Keratinocyte (primary cell): ENCODE data around the gene RERE. TPM values are rescaled to one million over a fixed set of nuclear protein-coding genes. Genes with fewer than 3 reads are reported as not detected.

ENCODE experiments used
- DNase-seq: peaks from one replicate; pipeline ENCODE4 v3.0.0-alpha.2; 2011; ENCODE audit warnings: low read depth, missing footprints, low spot score
- FAIRE-seq: peaks from 2 replicates; lab custom pipeline; 2011; peaks lifted over from hg19 to GRCh38; lab: Jason Lieb, UNC
- H2AFZ ChIP-seq: 2 replicates; pipeline ENCODE4 v1.6.0; 2012; ENCODE audit warnings: low read length, control low read depth, inconsistent platforms; ENCODE audit not compliant: control insufficient read depth
- H3K27ac ChIP-seq: 2 replicates; pipeline ENCODE4 v1.5.1; 2011; ENCODE audit warnings: low read length; ENCODE audit not compliant: control insufficient read depth, insufficient read depth
- H3K27me3 ChIP-seq: 3 replicates; pipeline ENCODE4 v1.6.0; 2011; ENCODE audit warnings: low read length; ENCODE audit not compliant: control insufficient read depth, insufficient read depth; ENCODE audit errors: extremely low read depth
- H3K36me3 ChIP-seq, 2 experiments: 2 replicates in 1 of 2; 3 replicates in 1 of 2; pipeline ENCODE4 v1.5.1; 2011; ENCODE audit warnings: low read length in 2 of 2, mild to moderate bottlenecking in 1 of 2; ENCODE audit not compliant: control insufficient read depth in 2 of 2, insufficient read depth in 2 of 2; ENCODE audit errors: extremely low read depth in 1 of 2
- H3K4me1 ChIP-seq: 3 replicates; pipeline ENCODE4 v1.5.1; 2011; ENCODE audit warnings: low read length; ENCODE audit not compliant: control insufficient read depth, insufficient read depth; ENCODE audit errors: extremely low read depth
- H3K4me2 ChIP-seq: 3 replicates; pipeline ENCODE4 v1.6.0; 2011; ENCODE audit warnings: low read depth, low read length; ENCODE audit not compliant: control insufficient read depth, insufficient read depth; ENCODE audit errors: extremely low read depth
- H3K4me3 ChIP-seq, 3 experiments: fragments of 200-600 bp in 1 of 3; sonication (generic) in 1 of 3; 2 replicates in 2 of 3; 3 replicates in 1 of 3; pipeline ENCODE4 v1.5.1; 2011 to 2016; ENCODE audit warnings: low read length in 3 of 3, mild to moderate bottlenecking in 3 of 3, control low read depth in 2 of 3, inconsistent platforms in 1 of 3, low read depth in 1 of 3, mixed read lengths in 1 of 3, mixed run types in 1 of 3, moderate library complexity in 1 of 3; ENCODE audit not compliant: control insufficient read depth in 2 of 3, insufficient read depth in 2 of 3; ENCODE audit errors: extremely low read depth in 1 of 3
- H3K79me2 ChIP-seq: 2 replicates; pipeline ENCODE4 v1.6.0; 2012; ENCODE audit warnings: low read length; ENCODE audit not compliant: control insufficient read depth, insufficient read depth
- H3K9ac ChIP-seq: 3 replicates; pipeline ENCODE4 v1.6.0; 2011; ENCODE audit warnings: low read length; ENCODE audit not compliant: control insufficient read depth, insufficient read depth; ENCODE audit errors: extremely low read depth
- H3K9me1 ChIP-seq: 3 replicates; pipeline ENCODE4 v1.6.0; 2011; ENCODE audit warnings: low read length; ENCODE audit not compliant: control insufficient read depth, insufficient read depth; ENCODE audit errors: extremely low read depth
- H3K9me3 ChIP-seq: 2 replicates; pipeline ENCODE4 v1.5.1; 2012; ENCODE audit warnings: low read depth, low read length; ENCODE audit not compliant: control insufficient read depth
- H4K20me1 ChIP-seq: 3 replicates; pipeline ENCODE4 v1.6.0; 2011; ENCODE audit warnings: low read length; ENCODE audit not compliant: control insufficient read depth, insufficient read depth; ENCODE audit errors: extremely low read depth
- CTCF ChIP-seq, 3 experiments: IDR thresholded peaks in 1 of 3; conservative IDR thresholded peaks in 1 of 3; optimal IDR thresholded peaks in 1 of 3; 2 replicates in 2 of 3; 3 replicates in 1 of 3; pipeline versions ENCODE3 to v1.5.1; 2011; ENCODE audit warnings: low read length in 3 of 3, mild to moderate bottlenecking in 3 of 3, moderate library complexity in 2 of 3, control low read depth in 1 of 3, inconsistent platforms in 1 of 3; ENCODE audit not compliant: insufficient read depth in 2 of 3; ENCODE audit errors: extremely low read depth in 1 of 3
- EZH2 ChIP-seq: IDR thresholded peaks from one replicate; pipeline ENCODE4 v1.6.1; 2012; ENCODE audit warnings: inconsistent platforms, mild to moderate bottlenecking, low read length, moderate library complexity
- dilution Hi-C: fragments of 300-500 bp; cut with MboI; formaldehyde crosslinking; loops from one replicate; pipeline ENCODE4 v1.7.0; 2020; ENCODE audit warnings: low sequenced_read_pairs; ENCODE audit not compliant: extremely low pct_ligation_motif_present
- polyA plus RNA-seq, 5 experiments: library from polyadenylated mRNA; depleted of rRNA in 3 of 5; stranded (reverse) in 3 of 5; stranded (forward) in 1 of 5; unstranded in 1 of 5; fragments of >200 nt; gene quantifications; 1 replicate in 1 of 5; 2 replicates in 3 of 5; 3 replicates in 1 of 5; pipeline versions ENCODE4 v1.2.1 to v1.2.3, GENCODE V29; 2011 to 2012; ENCODE audit warnings: missing spikeins in 2 of 5, low read depth in 1 of 5, low replicate concordance in 1 of 5

The RERE gene
- polyA plus RNA-seq, 1 donor (not counting 4 experiments of a cell fraction or from before 2014, with no cell fraction given): 3.8 TPM

- dilution Hi-C loops: no loop called here
- no peak for FAIRE-seq
Measured at GRCh38 chr1:8473121-8473875, 344.1 kb downstream of the RERE start.

DNA sequence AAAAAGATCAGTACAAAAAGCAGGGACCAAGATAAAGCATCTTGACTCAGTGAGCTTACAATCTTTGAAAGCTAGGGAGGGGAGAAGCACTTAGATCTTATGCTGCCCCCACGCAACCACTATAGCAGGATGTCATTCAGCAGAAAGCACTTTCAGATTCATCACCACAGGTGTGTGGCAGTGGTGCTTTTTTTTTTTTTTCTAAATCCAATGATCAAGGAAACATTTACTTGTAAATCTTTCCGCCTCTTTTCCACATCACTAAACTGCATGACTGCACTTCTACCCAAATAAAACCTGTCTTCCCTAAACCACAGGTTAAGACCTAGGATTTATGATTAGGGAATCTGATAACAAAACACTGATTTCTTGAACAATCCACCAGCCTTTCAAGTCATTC is 344.8 kb downstream of the RERE start:
- H2AFZ ChIP-seq: no peak overlapping the region
- H3K9me1 ChIP-seq: no peaks in the 10 kb centered on the region
- DNase-seq: no peak
- FAIRE-seq: no peak
- no peak overlapping the region for H3K27ac ChIP-seq
- no peak overlapping the region for H3K9ac ChIP-seq
- no peak for TF ChIP-seq CTCF (optimal IDR thresholded peaks at IDR 0.05 in 1 of 3, IDR thresholded peaks at IDR 0.05 in 1 of 3, conservative IDR thresholded peaks at IDR 0.05 in 1 of 3; ENCODE audit: extremely low read depth in 1 of 3, insufficient read depth in 2 of 3, low read length in 3 of 3)
- no peak for TF ChIP-seq EZH2
- no peaks in the 10 kb centered on the region for H4K20me1 ChIP-seq
- peaks cover 2% of the 10 kb centered on the region for H3K4me1 ChIP-seq
- H3K27me3 ChIP-seq: no peaks in the 10 kb centered on the region
- no peaks in the 10 kb centered on the region for H3K79me2 ChIP-seq
- dilution Hi-C loops: no loop called here
- H3K36me3 ChIP-seq: no peaks in the 10 kb centered on the region
- H3K4me2 ChIP-seq: no peak overlapping the region
- no peak overlapping the region for H3K4me3 ChIP-seq
- no peaks in the 10 kb centered on the region for H3K9me3 ChIP-seq

More at GRCh38 chr1:8473121-8473875, 344.1 kb downstream of the RERE start:
- Histone ChIP-seq H3K79me2 (no peaks in the 10 kb centered on the region), H3K4me1 (peaks cover 2% of the 10 kb centered on the region), H2AFZ (no peak overlapping the region), H3K9ac (no peak overlapping the region), H3K36me3 (no peaks in the 10 kb centered on the region), H3K9me1 (no peaks in the 10 kb centered on the region), H3K27ac (no peak overlapping the region), H4K20me1 (no peaks in the 10 kb centered on the region), H3K4me3 (no peak overlapping the region), H3K4me2 (no peak overlapping the region), H3K9me3 (no peaks in the 10 kb centered on the region), H3K27me3 (no peaks in the 10 kb centered on the region)
- TF ChIP-seq CTCF (optimal IDR thresholded peaks at IDR 0.05 in 1 of 3, IDR thresholded peaks at IDR 0.05 in 1 of 3, conservative IDR thresholded peaks at IDR 0.05 in 1 of 3; ENCODE audit: extremely low read depth in 1 of 3, insufficient read depth in 2 of 3, low read length in 3 of 3) (no peak), EZH2 (no peak)
- DNase-seq: no peak
